B cell (primary cell): ENCODE measurements around the gene TBC1D21. TPM values are rescaled to one million over a fixed set of nuclear protein-coding genes. Genes with fewer than 3 reads are reported as not detected.

ENCODE experiments used
- ATAC-seq: fragments of 200-7000 bp; cut with Tn5 transposase; one replicate; pipeline ENCODE4 v1.10.0; 2021; ENCODE audit warnings: low read depth, mild to moderate bottlenecking, moderate number of reproducible peaks, moderate library complexity
- CTCF ChIA-PET: fragments of 350-600 bp; sonication (Branson Sonifier 250); formaldehyde crosslinking; loops from one replicate; lab custom pipeline; 2021; ENCODE audit warnings: antibody characterized with exemption, inconsistent platforms; lab: Charles Lee
- POLR2A ChIA-PET: fragments of 350-600 bp; sonication (Branson Sonifier 250); formaldehyde crosslinking; loops from one replicate; lab custom pipeline; 2021; ENCODE audit warnings: antibody characterized with exemption; lab: Charles Lee
- DNase-seq: peaks from one replicate; pipeline ENCODE4 v3.0.0; 2013
- H2AFZ ChIP-seq: 2 replicates; pipeline ENCODE4 v1.6.1; 2012; ENCODE audit warnings: mild to moderate bottlenecking, low read depth, low read length; ENCODE audit not compliant: insufficient read depth, poor library complexity, severe bottlenecking
- H3K27ac ChIP-seq, 2 donors: 1 replicate in 1 of 2; 2 replicates in 1 of 2; pipeline ENCODE4 v1.5.1; 2012 to 2013; ENCODE audit warnings: low read length in 2 of 2, mild to moderate bottlenecking in 2 of 2, moderate library complexity in 1 of 2
- H3K27me3 ChIP-seq, 4 experiments: fragments of 200-600 bp in 1 of 4; sonication (generic) in 1 of 4; replicated peaks in 1 of 4; 1 replicate in 2 of 4; 2 replicates in 2 of 4; pipeline versions ENCODE4 v1.6.1 to v1.7.0; 2013 to 2016; ENCODE audit warnings: low read length in 3 of 4, mild to moderate bottlenecking in 2 of 4, mixed read lengths in 1 of 4, moderate library complexity in 1 of 4; ENCODE audit not compliant: insufficient read depth in 4 of 4, control insufficient read depth in 3 of 4; ENCODE audit errors: control extremely low read depth in 1 of 4
- H3K36me3 ChIP-seq, 2 experiments: replicated peaks in 1 of 2; 1 replicate in 1 of 2; 2 replicates in 1 of 2; pipeline versions ENCODE4 v1.6.1 to v1.7.1; 2013; ENCODE audit warnings: low read length in 1 of 2; ENCODE audit not compliant: insufficient read depth in 2 of 2, control insufficient read depth in 1 of 2; ENCODE audit errors: control extremely low read depth in 1 of 2, extremely low read depth in 1 of 2
- H3K4me1 ChIP-seq, 2 donors: fragments of 200-600 bp in 1 of 2; sonication (generic) in 1 of 2; 1 replicate in 1 of 2; 2 replicates in 1 of 2; pipeline versions ENCODE4 v1.5.1 to v1.6.1; 2013 to 2017; ENCODE audit warnings: low read length in 2 of 2; ENCODE audit not compliant: control insufficient read depth in 2 of 2, insufficient read depth in 2 of 2
- H3K4me2 ChIP-seq: replicated peaks from 2 replicates; pipeline ENCODE3; 2012; ENCODE audit warnings: mild to moderate bottlenecking, low read depth, low read length; ENCODE audit not compliant: poor library complexity, severe bottlenecking
- H3K4me3 ChIP-seq, 5 experiments: fragments of 200-600 bp in 1 of 5; sonication (generic) in 1 of 5; 1 replicate in 3 of 5; 2 replicates in 2 of 5; pipeline versions ENCODE4 v1.5.1 to v1.7.0; 2011 to 2016; ENCODE audit warnings: low read length in 4 of 5, mild to moderate bottlenecking in 4 of 5, low read depth in 2 of 5, control low read depth in 1 of 5, moderate library complexity in 1 of 5; ENCODE audit not compliant: insufficient read depth in 1 of 5; ENCODE audit errors: control extremely low read depth in 1 of 5, extremely low read depth in 1 of 5
- H3K79me2 ChIP-seq: fragments of 200-600 bp; sonication (generic); one replicate; pipeline ENCODE4 v1.6.0; 2016; ENCODE audit warnings: low read length; ENCODE audit not compliant: control insufficient read depth, insufficient read depth
- H3K9ac ChIP-seq: fragments of 200-600 bp; sonication (generic); 2 replicates; pipeline ENCODE4 v1.6.1; 2017; ENCODE audit warnings: mild to moderate bottlenecking, low read length, moderate library complexity
- H3K9me3 ChIP-seq, 3 donors: one replicate each; pipeline versions ENCODE4 v1.6.1 to v1.7.1; 2013; ENCODE audit warnings: low read length in 2 of 3; ENCODE audit not compliant: control insufficient read depth in 2 of 3, insufficient read depth in 1 of 3; ENCODE audit errors: control extremely low read depth in 1 of 3
- H4K20me1 ChIP-seq: 2 replicates; pipeline ENCODE4 v1.6.0; 2012; ENCODE audit warnings: mild to moderate bottlenecking, low read length; ENCODE audit not compliant: insufficient read depth, control insufficient read depth, poor library complexity, severe bottlenecking
- H3K27ac Mint-ChIP-seq: one replicate; pipeline ENCODE4 v1.8.0; 2021; ENCODE audit warnings: mixed read lengths
- H3K27me3 Mint-ChIP-seq: one replicate; pipeline ENCODE4 v1.8.0; 2021; ENCODE audit warnings: mixed read lengths
- H3K4me1 Mint-ChIP-seq: one replicate; pipeline ENCODE4 v1.8.0; 2021; ENCODE audit warnings: mixed read lengths
- H3K4me3 Mint-ChIP-seq: one replicate; pipeline ENCODE4 v1.8.0; 2021; ENCODE audit warnings: mixed read lengths
- H3K9me3 Mint-ChIP-seq: one replicate; pipeline ENCODE4 v1.8.0; 2022; ENCODE audit warnings: mixed read lengths; ENCODE audit not compliant: insufficient read depth
- EZH2 ChIP-seq: IDR thresholded peaks from 2 replicates; pipeline ENCODE4 v1.6.1; 2012; ENCODE audit warnings: borderline replicate concordance, low read depth, mild to moderate bottlenecking, moderate library complexity, low read length; ENCODE audit not compliant: insufficient read depth, poor library complexity, severe bottlenecking
- WGBS: methylation state at CpG from one replicate; pipeline ENCODE4 v1.1.5; 2013; ENCODE audit warnings: missing lambda C conversion rate; ENCODE audit not compliant: insufficient coverage; 5-methylcytosine and 5-hydroxymethylcytosine counted together
- intact Hi-C: fragments of 100-400 bp; cut with micrococcal nuclease; formaldehyde crosslinking; loops from one replicate; pipeline ENCODE4 v1.10.0; 2022
- polyA plus RNA-seq: library from polyadenylated mRNA; depleted of rRNA; stranded (reverse); fragments of >200 nt; gene quantifications from 2 replicates; pipeline ENCODE4 v1.2.3, GENCODE V29; 2012
- total RNA-seq, 2 donors: library from RNA; stranded (reverse); fragments of 120-200 nt in 1 of 2; gene quantifications; 1 replicate in 1 of 2; 2 replicates in 1 of 2; pipeline versions ENCODE4 v1.2.3 to v1.2.4, GENCODE V29; 2013 to 2022
- TF ChIP-seq, protein P1 (sequence below): fragments of 200-600 bp; IDR thresholded peaks from one replicate; pipeline ENCODE4 v1.8.0; 2022; ENCODE audit warnings: antibody characterized with exemption, mild to moderate bottlenecking

Gene TBC1D21
- total and polyA plus RNA-seq, 2 donors (not counting 1 experiment from before 2014, with no cell fraction given), result not detected

GRCh38 chr15:73844356-73844755, 29.0 kb upstream of the TBC1D21 start:
- Histone ChIP-seq H3K4me1 (no peaks in the 10 kb centered on the region), H3K36me3 (no peaks in the 10 kb centered on the region), H3K79me2 (no peaks in the 10 kb centered on the region), H3K4me3 (no peak overlapping the region), H3K9me3 (peaks cover 0 to 1% (median 0%) of the 10 kb centered on the region in 3 donors), H2AFZ (no peak overlapping the region), H3K9ac (no peak overlapping the region), H3K27ac (no peak overlapping the region), H3K27me3 (no peaks in the 10 kb centered on the region), H4K20me1 (no peaks in the 10 kb centered on the region), H3K4me2 (no peak overlapping the region)
- no CpG with 5 or more reads among the region's 1 CpG for WGBS
- no peak for DNase-seq
- H3K27ac Mint-ChIP-seq, result no peak overlapping the region
- no peak for ATAC-seq
- TF ChIP-seq EZH2, result no peak
- H3K4me3 Mint-ChIP-seq, result no peak overlapping the region
- H3K9me3 Mint-ChIP-seq, result peaks cover 4% of the 10 kb centered on the region
- POLR2A ChIA-PET, result no interaction called here
- intact Hi-C loops, result no loop called here
- peaks cover 36% of the 10 kb centered on the region for H3K27me3 Mint-ChIP-seq
- CTCF ChIA-PET, result no interaction called here
- no peaks in the 10 kb centered on the region for H3K4me1 Mint-ChIP-seq

DNA sequence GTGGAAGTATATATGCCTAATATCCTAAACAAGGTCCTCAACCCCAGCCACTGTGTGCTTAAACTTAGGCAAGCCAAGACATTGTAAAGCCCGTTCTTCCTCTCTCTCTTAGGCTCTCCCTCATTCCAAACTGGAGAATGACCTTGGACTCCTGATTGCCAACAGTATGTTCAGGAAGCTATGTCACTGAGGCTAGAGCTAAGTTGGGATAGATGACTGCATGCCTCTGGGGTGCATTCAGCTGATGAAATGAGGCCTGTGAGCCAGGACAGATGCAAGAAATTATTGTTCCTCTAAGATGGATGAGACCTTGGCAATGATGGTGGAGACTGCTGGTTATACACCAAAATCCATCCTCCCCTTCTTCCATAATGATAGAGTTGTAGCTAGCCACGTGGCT, 27.9 kb upstream of the TBC1D21 start:
- Histone ChIP-seq H3K4me1 (no peaks in the 10 kb centered on the region), H3K4me2 (no peak overlapping the region), H3K9ac (no peak overlapping the region), H3K27me3 (no peaks in the 10 kb centered on the region), H3K79me2 (no peaks in the 10 kb centered on the region), H3K27ac (no peak overlapping the region), H3K4me3 (no peak overlapping the region), H2AFZ (no peak overlapping the region), H3K9me3 (peaks cover 0 to 3% (median 0%) of the 10 kb centered on the region in 3 donors), H4K20me1 (no peaks in the 10 kb centered on the region), H3K36me3 (no peaks in the 10 kb centered on the region)
- TF ChIP-seq, protein P1, sequence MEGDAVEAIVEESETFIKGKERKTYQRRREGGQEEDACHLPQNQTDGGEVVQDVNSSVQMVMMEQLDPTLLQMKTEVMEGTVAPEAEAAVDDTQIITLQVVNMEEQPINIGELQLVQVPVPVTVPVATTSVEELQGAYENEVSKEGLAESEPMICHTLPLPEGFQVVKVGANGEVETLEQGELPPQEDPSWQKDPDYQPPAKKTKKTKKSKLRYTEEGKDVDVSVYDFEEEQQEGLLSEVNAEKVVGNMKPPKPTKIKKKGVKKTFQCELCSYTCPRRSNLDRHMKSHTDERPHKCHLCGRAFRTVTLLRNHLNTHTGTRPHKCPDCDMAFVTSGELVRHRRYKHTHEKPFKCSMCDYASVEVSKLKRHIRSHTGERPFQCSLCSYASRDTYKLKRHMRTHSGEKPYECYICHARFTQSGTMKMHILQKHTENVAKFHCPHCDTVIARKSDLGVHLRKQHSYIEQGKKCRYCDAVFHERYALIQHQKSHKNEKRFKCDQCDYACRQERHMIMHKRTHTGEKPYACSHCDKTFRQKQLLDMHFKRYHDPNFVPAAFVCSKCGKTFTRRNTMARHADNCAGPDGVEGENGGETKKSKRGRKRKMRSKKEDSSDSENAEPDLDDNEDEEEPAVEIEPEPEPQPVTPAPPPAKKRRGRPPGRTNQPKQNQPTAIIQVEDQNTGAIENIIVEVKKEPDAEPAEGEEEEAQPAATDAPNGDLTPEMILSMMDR, result no peak
- no peak for TF ChIP-seq EZH2
- WGBS, result no CpG with 5 or more reads among the region's 2 CpGs
- peaks cover 32% of the 10 kb centered on the region for H3K27me3 Mint-ChIP-seq
- no peak for ATAC-seq
- H3K4me1 Mint-ChIP-seq, result no peaks in the 10 kb centered on the region
- ChIA-PET POLR2A (no interaction called here), CTCF (no interaction called here)
- no peak overlapping the region for H3K27ac Mint-ChIP-seq
- DNase-seq, result no peak
- peaks cover 4% of the 10 kb centered on the region for H3K9me3 Mint-ChIP-seq
- H3K4me3 Mint-ChIP-seq, result no peak overlapping the region
- intact Hi-C loops, result no loop called here
